MM.1S (cell line): Measurements from ENCODE around the gene KIDINS220.

Experiments used
- DNase-seq: peaks from one replicate; pipeline ENCODE4 v3.0.0-alpha.2; 2015
- H2AFZ ChIP-seq: fragments of 300-600 bp; sonication (generic); 2 replicates; pipeline ENCODE4 v1.6.0; 2016; ENCODE audit warnings: antibody characterized with exemption, low read length
- H3F3A ChIP-seq: fragments of 300-600 bp; sonication (generic); 2 replicates; pipeline ENCODE4 v1.6.1; 2016; ENCODE audit warnings: mild to moderate bottlenecking, antibody characterized with exemption, low read length, moderate library complexity, mixed read lengths; ENCODE audit not compliant: insufficient read depth
- H3K27ac ChIP-seq: fragments of 300-600 bp; sonication (generic); 2 replicates; pipeline ENCODE4 v1.5.1; 2016; ENCODE audit warnings: mild to moderate bottlenecking, low read length
- H3K27me3 ChIP-seq: fragments of 300-600 bp; sonication (generic); replicated peaks from 2 replicates; pipeline ENCODE4 v1.6.0; 2016; ENCODE audit warnings: low read length; ENCODE audit not compliant: insufficient read depth
- H3K36me3 ChIP-seq: fragments of 300-600 bp; sonication (generic); replicated peaks from 2 replicates; pipeline ENCODE4 v1.6.1; 2016; ENCODE audit warnings: mild to moderate bottlenecking, low read length, mixed read lengths; ENCODE audit not compliant: insufficient read depth
- H3K4me1 ChIP-seq: fragments of 300-600 bp; sonication (generic); 2 replicates; pipeline ENCODE4 v1.6.1; 2016; ENCODE audit warnings: low read length, mixed read lengths
- H3K4me2 ChIP-seq: fragments of 300-600 bp; sonication (generic); 2 replicates; pipeline ENCODE4 v1.6.0; 2016; ENCODE audit warnings: low read depth, low read length
- H3K4me3 ChIP-seq: fragments of 300-600 bp; sonication (generic); 2 replicates; pipeline ENCODE4 v1.5.1; 2016; ENCODE audit warnings: low read length, mixed read lengths
- H3K79me2 ChIP-seq: fragments of 300-600 bp; sonication (generic); 2 replicates; pipeline ENCODE4 v1.6.1; 2016; ENCODE audit warnings: mixed run types, low read length, mixed read lengths
- H3K9ac ChIP-seq: fragments of 300-600 bp; sonication (generic); 2 replicates; pipeline ENCODE4 v1.6.1; 2016; ENCODE audit warnings: low read length, mixed read lengths
- H3K9me2 ChIP-seq: fragments of 300-600 bp; sonication (generic); replicated peaks from 2 replicates; pipeline ENCODE4 v1.6.1; 2016; ENCODE audit warnings: mild to moderate bottlenecking, low read length, mixed read lengths; ENCODE audit not compliant: insufficient read depth
- H3K9me3 ChIP-seq: fragments of 300-600 bp; sonication (generic); replicated peaks from 2 replicates; pipeline ENCODE4 v1.6.1; 2016; ENCODE audit warnings: mild to moderate bottlenecking, low read length, mixed read lengths; ENCODE audit not compliant: insufficient read depth
- H4K20me1 ChIP-seq: fragments of 300-600 bp; sonication (generic); 2 replicates; pipeline ENCODE4 v1.6.1; 2016; ENCODE audit warnings: mild to moderate bottlenecking, low read length, moderate library complexity, mixed read lengths; ENCODE audit not compliant: insufficient read depth
- EZH2 ChIP-seq: fragments of 300-600 bp; sonication (generic); optimal IDR thresholded peaks from 2 replicates; pipeline ENCODE3; 2017; ENCODE audit warnings: low read depth, mild to moderate bottlenecking, antibody characterized with exemption, low read length, mixed read lengths
- EZH2phosphoT487 ChIP-seq: fragments of 300-600 bp; sonication (generic); IDR thresholded peaks from 2 replicates; pipeline ENCODE4 v1.6.1; 2018; ENCODE audit warnings: antibody characterized with exemption, low read length
- TF ChIP-seq, protein P1 (sequence below): fragments of 300-600 bp; sonication (generic); IDR thresholded peaks from 2 replicates; pipeline ENCODE4 v1.5.1; 2016; ENCODE audit warnings: antibody characterized with exemption, low read length, mixed read lengths

KIDINS220 gene

DNA sequence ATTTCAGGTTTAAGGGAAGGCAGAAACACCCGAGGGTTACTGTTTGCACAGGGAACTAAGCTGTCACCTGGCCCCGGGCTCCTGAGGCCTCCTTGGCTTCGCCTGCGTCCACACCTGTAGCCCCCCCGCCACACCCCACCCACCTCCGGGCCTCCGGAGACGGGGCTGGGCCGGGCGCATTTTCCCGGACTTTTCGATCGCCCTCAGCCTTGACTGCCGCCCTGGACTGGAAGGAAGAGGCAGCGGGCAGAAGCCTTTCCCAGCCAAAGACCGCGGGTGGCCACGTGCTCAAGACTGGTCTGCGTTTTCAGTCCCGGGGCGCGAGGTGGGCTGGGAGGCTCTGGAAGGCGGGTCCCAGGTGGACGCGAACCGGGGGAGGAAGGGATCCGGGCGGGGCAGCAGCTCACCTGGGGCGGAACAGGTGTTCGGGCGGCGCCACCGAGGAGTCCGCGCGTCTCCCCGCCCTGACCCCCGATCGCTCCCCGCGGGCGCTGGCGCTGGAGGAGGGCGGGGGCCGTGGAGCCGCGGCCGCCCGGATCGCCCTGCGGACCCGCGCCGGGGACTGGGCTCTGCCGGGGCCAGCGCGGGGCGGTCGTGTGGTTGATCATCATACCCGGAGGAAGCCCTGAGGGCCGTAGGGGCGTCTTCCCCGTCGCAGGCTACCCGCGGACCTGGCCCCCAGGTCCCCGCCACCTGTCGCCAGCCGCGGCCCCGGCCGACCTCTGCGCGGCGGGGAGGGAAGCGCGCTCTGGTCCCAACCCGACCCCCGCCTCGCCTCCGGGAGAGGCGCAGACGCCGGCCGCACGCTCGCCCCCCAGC lies 152.3 kb downstream of the KIDINS220 start:
- Histone ChIP-seq H3K9me3 (no peaks in the 10 kb centered on the region), H3K4me2 (peak overlapping the region; percentile 79), H3K9ac (peak overlapping the region; percentile 52), H3K27me3 (no peaks in the 10 kb centered on the region), H3K36me3 (no peaks in the 10 kb centered on the region), H2AFZ (peak overlapping the region; percentile 38; the same call in 1 of the 2 replicates), H3K27ac (peak overlapping the region; percentile 67; the same call in 1 of the 2 replicates), H3F3A (peaks cover 25% of the 10 kb centered on the region), H3K9me2 (no peaks in the 10 kb centered on the region), H4K20me1 (no peaks in the 10 kb centered on the region), H3K79me2 (peaks cover 19% of the 10 kb centered on the region), H3K4me1 (peaks cover 6% of the 10 kb centered on the region; the same call in 1 of the 2 replicates), H3K4me3 (peak overlapping the region; percentile 55)
- TF ChIP-seq EZH2phosphoT487 = no peak
- TF ChIP-seq, protein P1, sequence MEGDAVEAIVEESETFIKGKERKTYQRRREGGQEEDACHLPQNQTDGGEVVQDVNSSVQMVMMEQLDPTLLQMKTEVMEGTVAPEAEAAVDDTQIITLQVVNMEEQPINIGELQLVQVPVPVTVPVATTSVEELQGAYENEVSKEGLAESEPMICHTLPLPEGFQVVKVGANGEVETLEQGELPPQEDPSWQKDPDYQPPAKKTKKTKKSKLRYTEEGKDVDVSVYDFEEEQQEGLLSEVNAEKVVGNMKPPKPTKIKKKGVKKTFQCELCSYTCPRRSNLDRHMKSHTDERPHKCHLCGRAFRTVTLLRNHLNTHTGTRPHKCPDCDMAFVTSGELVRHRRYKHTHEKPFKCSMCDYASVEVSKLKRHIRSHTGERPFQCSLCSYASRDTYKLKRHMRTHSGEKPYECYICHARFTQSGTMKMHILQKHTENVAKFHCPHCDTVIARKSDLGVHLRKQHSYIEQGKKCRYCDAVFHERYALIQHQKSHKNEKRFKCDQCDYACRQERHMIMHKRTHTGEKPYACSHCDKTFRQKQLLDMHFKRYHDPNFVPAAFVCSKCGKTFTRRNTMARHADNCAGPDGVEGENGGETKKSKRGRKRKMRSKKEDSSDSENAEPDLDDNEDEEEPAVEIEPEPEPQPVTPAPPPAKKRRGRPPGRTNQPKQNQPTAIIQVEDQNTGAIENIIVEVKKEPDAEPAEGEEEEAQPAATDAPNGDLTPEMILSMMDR = no peak
- no peak for TF ChIP-seq EZH2
- DNase-seq = peak; percentile 63

DNA sequence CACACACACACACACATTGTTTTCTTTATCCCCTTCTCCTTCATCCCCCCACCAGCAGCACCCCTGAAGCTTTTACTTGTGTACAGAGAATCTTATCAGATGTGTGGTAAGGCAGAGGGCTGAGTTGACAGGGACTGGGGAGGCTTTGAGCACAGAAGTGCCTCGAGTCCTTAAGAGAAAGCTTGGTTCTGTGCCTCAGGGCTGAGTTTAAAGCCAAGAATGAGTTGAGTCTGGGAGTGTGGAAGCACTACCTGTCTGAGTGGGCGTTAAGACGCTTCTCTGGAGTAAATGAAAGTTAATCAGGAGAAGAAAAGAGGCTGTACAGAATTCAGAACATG lies 152.9 kb downstream of the KIDINS220 start:
- Histone ChIP-seq H3K27me3 (no peaks in the 10 kb centered on the region), H3K4me2 (peak overlapping the region; percentile 79), H3K9me3 (no peaks in the 10 kb centered on the region), H3F3A (peaks cover 27% of the 10 kb centered on the region), H2AFZ (no peak overlapping the region), H3K9me2 (no peaks in the 10 kb centered on the region), H3K36me3 (no peaks in the 10 kb centered on the region), H4K20me1 (no peaks in the 10 kb centered on the region), H3K79me2 (peaks cover 19% of the 10 kb centered on the region), H3K4me3 (peak overlapping the region; percentile 55; the same call in 1 of the 2 replicates), H3K4me1 (peaks cover 10% of the 10 kb centered on the region; the same call in 1 of the 2 replicates), H3K9ac (peak overlapping the region; percentile 52), H3K27ac (peak overlapping the region; percentile 67; the same call in 1 of the 2 replicates)
- no peak for TF ChIP-seq EZH2phosphoT487
- no peak for TF ChIP-seq EZH2
- TF ChIP-seq, protein P1 = no peak
- DNase-seq = peak; percentile 63

DNA sequence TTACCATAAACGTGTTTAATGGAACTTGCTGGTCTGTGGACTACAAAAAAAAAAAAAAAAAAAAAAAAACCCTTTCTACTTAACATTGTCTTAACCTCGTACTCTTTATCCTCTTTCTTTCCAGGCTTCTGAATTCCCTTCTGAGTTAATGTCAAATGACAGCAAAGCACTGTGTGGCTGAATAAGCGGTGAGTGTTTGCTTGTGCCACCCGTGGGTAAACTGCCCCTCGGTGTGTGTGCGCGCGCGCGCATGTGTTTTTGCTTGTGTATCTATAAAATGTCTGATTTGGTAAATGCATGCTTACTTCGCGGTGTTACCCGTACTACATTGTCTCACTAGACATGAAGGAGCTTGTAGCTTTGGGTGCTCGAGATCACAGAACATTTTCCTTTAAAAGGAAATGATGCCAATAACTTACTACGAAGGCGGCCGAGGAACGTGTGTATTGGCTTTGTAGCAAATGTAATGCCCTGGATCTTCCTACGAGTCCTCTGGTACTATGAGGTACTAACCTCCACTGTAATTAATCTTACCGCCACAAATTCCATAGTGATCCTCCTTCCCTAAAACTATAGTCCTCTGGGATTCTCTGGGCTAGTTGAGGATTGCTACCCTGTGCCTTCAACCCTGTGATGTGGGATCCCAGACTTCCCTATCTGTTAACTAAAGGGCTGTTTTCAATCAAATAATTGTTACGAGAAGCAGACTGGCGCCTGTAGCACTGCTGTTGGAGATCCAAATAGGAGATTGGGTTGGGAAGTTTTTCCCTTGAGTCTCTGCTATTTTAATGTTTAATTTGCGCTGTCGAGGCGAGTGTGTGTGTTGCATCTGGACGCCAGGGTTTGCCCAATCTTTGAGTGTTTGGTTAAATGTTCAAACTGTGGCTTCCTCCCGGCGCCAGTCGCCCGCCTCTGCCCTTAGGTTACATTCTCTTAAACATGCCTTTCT lies 154.4 kb downstream of the KIDINS220 start:
- H2AFZ ChIP-seq = no peak overlapping the region
- H3K27me3 ChIP-seq = no peaks in the 10 kb centered on the region
- H3K79me2 ChIP-seq = peaks cover 19% of the 10 kb centered on the region

More for the DNA sequence above, 154.4 kb downstream of the KIDINS220 start:
- no peaks in the 10 kb centered on the region for H3K9me3 ChIP-seq
- peaks cover 15% of the 10 kb centered on the region; the same call in 1 of the 2 replicates for H3K4me1 ChIP-seq
- H3F3A ChIP-seq = peaks cover 30% of the 10 kb centered on the region
- H3K9ac ChIP-seq = peak overlapping the region; percentile 79
- peak overlapping the region; percentile 91 for H3K4me3 ChIP-seq
- no peaks in the 10 kb centered on the region for H3K36me3 ChIP-seq
- DNase-seq = peak; percentile 63
- TF ChIP-seq, protein P1 = 0 out of 2 replicates have a peak, but pooled peaks have one; percentile 5
- no peak for TF ChIP-seq EZH2
- peak overlapping the region; percentile 48 for H3K4me2 ChIP-seq
- no peaks in the 10 kb centered on the region for H3K9me2 ChIP-seq
- H4K20me1 ChIP-seq = no peaks in the 10 kb centered on the region
- H3K27ac ChIP-seq = peak overlapping the region; percentile 48
